ENCODE results near the gene RAB31. TPM values are rescaled to one million over a fixed set of nuclear protein-coding genes. Genes with fewer than 3 reads are reported as not detected.
A peak's percentile ranks its signal among the peaks of the same experiment; 100 is the strongest.

Gene RAB31
- total and polyA plus RNA-seq, 2 of the 13 experiments (the other 11 are each of a cell fraction or from before 2014, with no cell fraction given), result 1.1 to 1.7 TPM

DNA sequence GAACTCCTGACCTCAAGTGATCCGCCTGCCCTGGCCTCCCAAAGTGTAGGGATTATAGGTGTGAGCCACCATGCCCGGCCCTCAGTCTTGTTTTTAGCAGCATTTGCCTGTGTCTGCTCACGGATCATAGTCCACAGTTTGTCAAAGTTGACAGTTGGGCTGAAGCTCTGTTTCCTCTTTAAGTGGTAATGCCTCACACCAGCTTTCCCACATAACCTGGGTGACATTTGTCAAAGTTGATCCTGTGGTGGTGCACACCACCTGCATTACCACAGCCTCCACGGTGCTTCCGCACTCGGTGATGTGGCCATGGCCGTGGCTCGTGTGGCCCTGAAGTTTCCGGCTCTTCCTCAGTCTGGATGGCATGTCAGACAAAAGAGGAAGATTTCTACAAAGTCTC, 27.1 kb downstream of the RAB31 start (continued):
- TF ChIP-seq ZNF235 (CRISPR knock-in tag; IDR thresholded peaks at IDR 0.05; ENCODE audit: borderline replicate concordance) (no peak), SAP130 (CRISPR knock-in tag; IDR thresholded peaks at IDR 0.05; ENCODE audit: low read depth) (peak; percentile 79), ZNF724P (CRISPR knock-in tag; IDR thresholded peaks at IDR 0.05; ENCODE audit: borderline replicate concordance) (no peak), SOX6 (IDR thresholded peaks at IDR 0.05) (no peak), SOX6 (CRISPR knock-in tag; IDR thresholded peaks at IDR 0.05) (0 out of 2 replicates have a peak, but pooled peaks have one; percentile 18), ZNF615 (CRISPR knock-in tag; IDR thresholded peaks at IDR 0.05; ENCODE audit: borderline replicate concordance) (no peak), ZNF672 (CRISPR knock-in tag; IDR thresholded peaks at IDR 0.05) (no peak), ZMYM3 (CRISPR knock-in tag; IDR thresholded peaks at IDR 0.05) (peak; percentile 61), PITX1 (CRISPR knock-in tag; IDR thresholded peaks at IDR 0.05) (0 out of 2 replicates have a peak, but pooled peaks have one; percentile 21), ZFX (CRISPR knock-in tag; IDR thresholded peaks at IDR 0.05; ENCODE audit: low read depth) (peak; percentile 30; the same call in 1 of the 2 replicates)

DNA sequence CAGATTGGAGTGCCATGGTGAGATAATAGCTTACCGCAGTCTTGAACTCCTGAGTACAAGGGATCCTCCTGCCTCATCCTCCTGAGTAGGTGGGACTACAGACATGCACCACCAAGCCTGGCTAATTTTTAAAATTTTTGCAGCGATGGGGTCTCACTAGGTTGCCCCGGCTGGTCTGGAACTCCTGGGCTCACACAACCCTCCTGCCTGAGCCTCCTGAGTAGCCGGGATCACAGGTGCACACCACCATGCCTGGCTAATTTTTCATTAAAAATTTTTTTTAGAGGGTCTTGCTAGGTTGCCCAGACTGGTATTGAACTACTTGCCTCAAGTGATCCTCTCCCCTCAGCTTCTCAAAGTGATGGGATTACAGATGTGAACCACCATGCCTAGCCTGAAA, 27.8 kb downstream of the RAB31 start:
- ATAC-seq, result no peak
- DNase-seq (ENCODE audit: low spot score), result no peak
- ChIA-PET CTCF (ENCODE audit: low intra/inter-chr PET ratio, low total read pairs) (no interaction called here), POLR2A (no interaction called here)
- no peak overlapping the region for H2AFZ ChIP-seq (ENCODE audit: low read length)
- intact Hi-C loops (cut with micrococcal nuclease; ENCODE audit: unreplicated experiment) (no loop called here), in situ Hi-C loops (cut with HindIII; ENCODE audit: extremely low pct_ligation_motif_present, low pct_unique_long_range_greater_than_20kb) (no loop called here)
- no peaks in the 10 kb centered on the region for H4K20me1 ChIP-seq (ENCODE audit: insufficient read depth, low read length)
- H3K27ac ChIP-seq (ENCODE audit: extremely low read length, insufficient read depth, low read length), result no peak overlapping the region
- no peak for TF ChIP-seq ZNF205 (CRISPR knock-in tag; IDR thresholded peaks at IDR 0.05)
- TF ChIP-seq ZNF121 (CRISPR knock-in tag; IDR thresholded peaks at IDR 0.05), result peak; percentile 69
- no peak for TF ChIP-seq ZNF543 (CRISPR knock-in tag; IDR thresholded peaks at IDR 0.05)
- no peak for TF ChIP-seq ZNF207 (IDR thresholded peaks at IDR 0.05; ENCODE audit: borderline replicate concordance)
- FAIRE-seq, result no peak
- BruUV-seq (replicated peaks), result no TSS peak
- H3K27me3 ChIP-seq (ENCODE audit: control insufficient read depth in 1 of 2, insufficient read depth in 2 of 2, low read length in 2 of 2), result no peaks in the 10 kb centered on the region; a peak in 1 of 5 replicates
- no peak overlapping the region for H3K9ac ChIP-seq (ENCODE audit: insufficient read depth, low read depth, low read length)
- peaks cover 33% of the 10 kb centered on the region for H3K4me1 ChIP-seq (ENCODE audit: insufficient read depth, low read length)
- no peaks in the 10 kb centered on the region for H3K79me2 ChIP-seq (ENCODE audit: insufficient read depth, low read length)
- no peak overlapping the region for H3K4me2 ChIP-seq (ENCODE audit: low read depth, low read length)
- no peaks in the 10 kb centered on the region for H3K9me3 ChIP-seq (ENCODE audit: low read length)
- H3K36me3 ChIP-seq (replicated peaks in 1 of 2; ENCODE audit: control insufficient read depth in 1 of 2, insufficient read depth in 2 of 2, low read length in 2 of 2), result no peaks in the 10 kb centered on the region
- H3K4me3 ChIP-seq (replicated peaks in 1 of 3; ENCODE audit: insufficient read depth in 1 of 3, low read depth in 2 of 3, low read length in 3 of 3), result no peak overlapping the region
- 64% methylated on average over 4 of the region's 4 CpGs for WGBS (ENCODE audit: low lambda C conversion rate)
